ENCODE data around the gene EIF4ENIF1. TPM values are rescaled to one million over a fixed set of nuclear protein-coding genes. Genes with fewer than 3 reads are reported as not detected.

Gene EIF4ENIF1
- total RNA-seq, 2 donors from 2014 or later = 9.0 to 14.6 TPM

DNA sequence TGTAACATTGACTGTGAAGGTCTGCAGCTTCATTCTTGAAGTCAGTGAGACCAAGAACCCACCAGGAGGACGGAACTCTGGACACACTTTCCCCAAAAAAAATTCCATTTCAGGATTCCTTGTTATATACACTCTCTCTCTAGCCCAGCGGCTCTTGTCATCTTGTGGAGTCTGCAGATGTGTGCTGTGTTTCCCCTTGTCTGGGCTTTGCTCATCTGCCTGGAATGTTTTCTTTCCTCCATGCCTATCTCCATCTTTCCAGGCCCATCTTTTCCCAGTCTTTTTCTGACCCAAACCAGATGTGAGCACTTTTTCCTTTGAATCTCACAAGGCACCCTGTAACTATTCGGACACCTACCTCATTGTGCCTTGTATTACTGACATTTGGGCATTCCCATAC is 95.3 kb downstream of the EIF4ENIF1 start:
- Histone ChIP-seq H3K9me3 (no peaks in the 10 kb centered on the region), H3K36me3 (no peaks in the 10 kb centered on the region), H3K4me3 (no peak overlapping the region), H3K27me3 (no peaks in the 10 kb centered on the region), H3K4me1 (no peaks in the 10 kb centered on the region), H3K27ac (no peak overlapping the region)
- no peak for DNase-seq (ENCODE audit: low spot score)
- TF ChIP-seq, protein P1, sequence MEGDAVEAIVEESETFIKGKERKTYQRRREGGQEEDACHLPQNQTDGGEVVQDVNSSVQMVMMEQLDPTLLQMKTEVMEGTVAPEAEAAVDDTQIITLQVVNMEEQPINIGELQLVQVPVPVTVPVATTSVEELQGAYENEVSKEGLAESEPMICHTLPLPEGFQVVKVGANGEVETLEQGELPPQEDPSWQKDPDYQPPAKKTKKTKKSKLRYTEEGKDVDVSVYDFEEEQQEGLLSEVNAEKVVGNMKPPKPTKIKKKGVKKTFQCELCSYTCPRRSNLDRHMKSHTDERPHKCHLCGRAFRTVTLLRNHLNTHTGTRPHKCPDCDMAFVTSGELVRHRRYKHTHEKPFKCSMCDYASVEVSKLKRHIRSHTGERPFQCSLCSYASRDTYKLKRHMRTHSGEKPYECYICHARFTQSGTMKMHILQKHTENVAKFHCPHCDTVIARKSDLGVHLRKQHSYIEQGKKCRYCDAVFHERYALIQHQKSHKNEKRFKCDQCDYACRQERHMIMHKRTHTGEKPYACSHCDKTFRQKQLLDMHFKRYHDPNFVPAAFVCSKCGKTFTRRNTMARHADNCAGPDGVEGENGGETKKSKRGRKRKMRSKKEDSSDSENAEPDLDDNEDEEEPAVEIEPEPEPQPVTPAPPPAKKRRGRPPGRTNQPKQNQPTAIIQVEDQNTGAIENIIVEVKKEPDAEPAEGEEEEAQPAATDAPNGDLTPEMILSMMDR (IDR thresholded peaks at IDR 0.05) = no peak

DNA sequence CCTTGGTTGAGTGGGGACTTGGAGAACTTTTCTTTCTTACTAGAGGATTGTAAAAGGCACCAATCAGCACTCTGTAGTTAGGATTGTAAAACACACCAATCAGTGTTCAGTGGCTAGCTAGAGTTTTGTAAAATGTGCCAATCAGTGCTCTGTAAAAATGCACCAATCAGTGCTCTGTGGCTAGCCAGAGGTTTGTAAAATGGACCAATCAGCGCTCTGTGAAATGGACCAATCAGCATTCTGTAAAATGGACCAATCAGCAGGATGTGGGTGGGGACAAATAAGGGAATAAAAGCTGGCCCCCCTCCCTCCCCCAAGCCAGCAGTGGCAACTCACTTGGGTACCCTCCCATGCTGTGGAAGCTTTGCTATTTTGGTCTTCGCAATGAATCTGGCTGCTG is 95.7 kb downstream of the EIF4ENIF1 start:
- H3K4me3 ChIP-seq = no peak overlapping the region
- no peaks in the 10 kb centered on the region for H3K4me1 ChIP-seq
- no peak for DNase-seq (ENCODE audit: low spot score)
- no peaks in the 10 kb centered on the region for H3K9me3 ChIP-seq
- no peak overlapping the region for H3K27ac ChIP-seq
- H3K36me3 ChIP-seq = no peaks in the 10 kb centered on the region
- TF ChIP-seq, protein P1 (IDR thresholded peaks at IDR 0.05) = no peak
- no peaks in the 10 kb centered on the region for H3K27me3 ChIP-seq

Other genes starting within 250 kb of the EIF4ENIF1 start
- gene PIK3IP1, start 197.4 kb downstream of the EIF4ENIF1 start, total RNA-seq = 10 to 100 TPM; 14.6 to 17.6 TPM
- gene PATZ1, start 143.5 kb downstream of the EIF4ENIF1 start, total RNA-seq = 10 to 100 TPM in 1 of 2 donors, 1 to 10 TPM in 1; 9.2 to 15.5 TPM
- gene DRG1, start 90.2 kb downstream of the EIF4ENIF1 start, total RNA-seq = 10 to 100 TPM; 63.6 to 95.7 TPM
- 1 to 10 TPM; 6.5 to 6.8 TPM for gene SFI1, start 6.7 kb upstream of the EIF4ENIF1 start, total RNA-seq
- gene PISD, start 172.4 kb upstream of the EIF4ENIF1 start, total RNA-seq = 10 to 100 TPM; 14.8 to 27.3 TPM